Measurements from ENCODE around the gene SC5D. TPM values are rescaled to one million over a fixed set of nuclear protein-coding genes. Genes with fewer than 3 reads are reported as not detected.
A peak's percentile ranks its signal among the peaks of the same experiment; 100 is the strongest.

SC5D gene, protein sequence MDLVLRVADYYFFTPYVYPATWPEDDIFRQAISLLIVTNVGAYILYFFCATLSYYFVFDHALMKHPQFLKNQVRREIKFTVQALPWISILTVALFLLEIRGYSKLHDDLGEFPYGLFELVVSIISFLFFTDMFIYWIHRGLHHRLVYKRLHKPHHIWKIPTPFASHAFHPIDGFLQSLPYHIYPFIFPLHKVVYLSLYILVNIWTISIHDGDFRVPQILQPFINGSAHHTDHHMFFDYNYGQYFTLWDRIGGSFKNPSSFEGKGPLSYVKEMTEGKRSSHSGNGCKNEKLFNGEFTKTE
- total RNA-seq, result 18.0 TPM
- long read RNA-seq, transcript SC5D-201 (5 exons, 2,456 nt), result major isoform, 28 of 31 reads
- long read RNA-seq, partial matches to known transcripts, result 3 of 31 reads
- long read RNA-seq, other reads (novel, unspliced or antisense), result 0 of 31 reads

DNA sequence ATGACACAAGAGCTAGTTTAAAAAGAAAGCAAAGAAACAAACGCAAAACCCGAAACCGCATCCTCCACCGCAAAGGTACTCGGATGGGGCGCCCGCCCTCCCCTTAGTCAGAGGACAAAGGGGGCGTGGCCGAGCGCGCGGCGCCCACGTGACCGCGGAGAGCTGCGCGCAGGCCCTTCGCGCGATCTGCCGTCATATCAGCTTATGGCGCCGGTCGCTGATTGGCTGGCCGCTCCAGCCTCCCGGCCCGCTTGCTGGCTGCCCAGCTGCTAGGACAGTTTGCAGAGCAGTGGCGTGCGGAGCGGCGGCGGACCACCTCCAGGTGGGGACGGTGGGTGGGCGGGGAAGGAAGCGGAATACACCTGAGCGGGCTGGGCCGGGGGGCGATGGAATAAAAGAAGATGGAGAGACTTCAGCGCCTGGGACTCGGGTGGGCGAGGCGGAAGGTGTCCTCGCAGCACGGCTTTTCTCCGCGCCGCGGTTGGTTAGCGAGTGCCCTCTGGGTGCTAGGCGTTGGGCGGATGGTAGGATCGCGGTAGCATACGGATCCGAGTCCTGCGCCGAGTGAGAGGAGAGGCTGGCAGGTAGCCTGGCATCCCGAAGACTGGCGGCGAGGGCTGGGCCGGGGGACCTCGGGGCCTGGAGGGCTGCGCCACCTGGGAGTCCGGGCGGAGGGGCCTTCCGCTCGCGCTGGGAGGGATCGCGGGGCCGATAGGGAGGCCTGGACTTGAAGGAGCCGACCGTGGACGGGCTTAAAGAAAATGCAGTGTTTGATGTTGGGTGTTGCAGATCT lies at the start of gene SC5D:
SC5D (plus strand) TSS at position 277 of the 793 bp plus-strand sequence. CDS start 10,605 bp downstream, outside the sequence.
- peak; percentile 98 for DNase-seq
- ATAC-seq (ENCODE audit: poor library complexity), result peak; percentile 99
- intact Hi-C loops (cut with DNase I), result no loop called here

DNA sequence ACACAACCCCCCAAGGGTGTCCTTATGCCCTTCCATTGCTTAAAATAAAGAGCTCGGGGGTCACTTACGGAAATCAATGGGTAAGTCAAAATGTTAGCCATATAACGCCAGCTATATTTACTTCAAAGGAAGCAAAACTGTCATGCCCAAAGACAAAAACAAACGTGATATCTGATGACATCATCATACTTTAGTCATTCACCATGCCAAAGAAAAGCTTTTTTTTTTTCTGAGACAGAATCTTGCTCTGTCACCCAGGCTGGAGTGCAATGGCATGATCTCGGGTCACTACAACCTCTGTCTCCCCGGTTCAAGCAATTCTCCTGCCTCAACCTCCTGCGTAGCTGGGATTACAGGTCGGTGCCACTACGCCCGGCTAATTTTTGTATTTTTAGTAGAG lies 47.7 kb upstream of the SC5D start:
- ATAC-seq (ENCODE audit: poor library complexity) (no peak), DNase-seq (no peak)

DNA sequence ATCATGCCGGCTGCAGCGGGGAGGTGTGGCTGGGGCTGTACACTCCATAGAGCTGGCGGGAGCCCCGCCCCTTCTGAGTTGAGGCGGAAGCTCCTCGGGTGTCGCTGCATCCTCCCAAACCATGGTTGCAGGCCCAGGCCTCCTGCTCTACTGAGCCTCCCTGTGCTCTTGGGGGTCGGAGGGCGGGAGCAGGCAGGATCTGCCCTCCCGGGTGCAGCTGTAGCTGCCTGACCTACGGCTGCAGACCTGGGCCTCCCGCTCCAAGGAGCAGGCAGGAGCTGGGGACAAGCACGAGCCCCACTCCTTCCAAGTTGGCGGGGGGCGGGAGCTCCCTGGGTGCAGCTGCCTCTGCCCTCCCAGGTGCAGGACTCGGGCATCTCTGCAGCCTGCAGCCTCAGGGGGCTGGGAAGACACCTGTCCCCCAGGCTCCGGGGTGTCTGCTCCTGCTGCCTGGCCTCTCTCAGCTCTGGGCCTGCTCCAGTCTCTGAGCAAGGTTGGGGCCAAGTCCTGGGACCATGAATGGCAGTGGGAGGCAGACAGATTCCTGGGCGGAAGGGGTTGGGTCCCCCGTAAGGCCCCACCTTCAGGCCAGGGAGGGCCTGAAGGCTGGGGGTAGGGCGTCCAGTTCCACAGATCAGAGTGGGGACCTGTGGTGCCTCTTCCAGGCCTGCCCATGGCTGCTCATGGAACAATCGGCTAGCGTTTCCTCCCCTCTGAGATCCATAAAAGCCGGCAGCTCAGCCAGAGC lies 46.4 kb upstream of the SC5D start:
- DNase-seq (no peak), ATAC-seq (ENCODE audit: poor library complexity) (no peak)
- intact Hi-C loops (cut with DNase I), result loop anchor here (5.0 kb wide), 1 partner anchor 346 kb away; no protein-coding TSS in a partner anchor

More for the DNA sequence above, 47.7 kb upstream of the SC5D start:
- intact Hi-C loops (cut with DNase I), result loop anchor here (5.0 kb wide), 1 partner anchor 347 kb away; no protein-coding TSS in a partner anchor

DNA sequence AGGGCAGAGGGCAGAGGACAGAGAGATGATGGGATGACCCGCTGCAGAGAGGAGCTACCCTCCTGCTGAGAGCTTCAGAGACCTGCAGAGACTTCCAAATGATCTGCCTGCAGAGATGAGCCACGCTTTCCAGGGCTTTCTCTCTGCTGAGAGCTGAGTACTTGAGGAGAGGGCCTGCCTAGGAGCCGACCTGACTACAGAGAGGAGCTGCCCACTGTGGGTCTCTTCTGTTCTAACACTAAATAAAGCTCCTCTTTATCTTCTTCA lies 45.9 kb upstream of the SC5D start:
- no peak for ATAC-seq (ENCODE audit: poor library complexity)
- intact Hi-C loops (cut with DNase I), result loop anchor here (5.0 kb wide), 1 partner anchor 346 kb away; no protein-coding TSS in a partner anchor
- no peak for DNase-seq

DNA sequence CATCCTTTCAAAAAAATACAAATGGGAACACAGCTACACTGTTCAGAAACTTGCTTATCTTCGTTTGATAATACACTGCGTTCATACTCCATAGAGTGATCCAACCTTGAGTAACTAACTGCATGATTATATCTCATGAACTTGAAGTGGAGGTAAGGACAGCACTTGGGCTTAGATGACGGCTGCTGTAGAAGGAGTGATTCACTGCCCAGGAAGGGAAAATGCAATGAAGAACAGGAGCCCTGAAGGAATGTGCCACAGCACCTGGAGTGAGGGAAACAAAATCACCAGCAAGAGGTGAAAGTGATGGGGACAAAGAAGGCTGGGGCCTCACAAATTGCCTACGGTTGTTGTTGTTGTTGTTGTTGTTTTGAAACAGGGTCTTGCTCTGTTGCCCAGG lies 44.1 kb upstream of the SC5D start:
- no peak for ATAC-seq (ENCODE audit: poor library complexity)
- intact Hi-C loops (cut with DNase I), result loop anchor here (5.0 kb wide), 1 partner anchor 344 kb away; no protein-coding TSS in a partner anchor
- DNase-seq, result no peak

DNA sequence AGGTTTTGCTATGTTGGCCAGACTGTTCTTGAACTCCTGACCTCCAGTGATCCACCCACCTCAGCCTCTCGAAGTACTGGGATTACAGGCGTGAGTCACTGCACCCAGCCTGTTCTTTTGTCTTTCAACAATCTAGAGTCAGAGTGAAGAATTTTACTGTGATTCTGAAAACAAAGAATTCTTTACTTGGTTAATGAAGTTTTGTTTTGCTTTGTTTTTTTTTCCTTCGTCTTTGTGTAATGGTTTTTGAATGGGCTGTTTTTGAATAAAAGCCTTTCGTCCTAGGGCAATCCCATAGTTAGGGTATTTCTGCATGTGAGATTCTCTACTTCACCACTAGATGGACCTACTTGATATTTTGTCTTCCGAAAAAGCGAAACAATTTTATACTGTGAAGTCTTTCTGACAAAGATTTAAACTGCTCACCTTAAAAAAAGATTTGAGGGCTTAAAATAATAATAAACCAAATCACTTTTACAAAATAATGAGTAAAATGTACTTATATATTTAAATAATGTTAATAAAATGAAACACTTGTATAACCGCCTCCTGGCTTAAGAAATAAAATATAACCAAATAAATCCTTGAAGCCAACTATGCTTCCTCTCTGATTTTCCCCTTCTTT lies 43.4 kb upstream of the SC5D start:
- DNase-seq, result no peak
- ATAC-seq (ENCODE audit: poor library complexity), result peak; percentile 70
- intact Hi-C loops (cut with DNase I), result loop anchor here (5.0 kb wide), 1 partner anchor 343 kb away; no protein-coding TSS in a partner anchor

DNA sequence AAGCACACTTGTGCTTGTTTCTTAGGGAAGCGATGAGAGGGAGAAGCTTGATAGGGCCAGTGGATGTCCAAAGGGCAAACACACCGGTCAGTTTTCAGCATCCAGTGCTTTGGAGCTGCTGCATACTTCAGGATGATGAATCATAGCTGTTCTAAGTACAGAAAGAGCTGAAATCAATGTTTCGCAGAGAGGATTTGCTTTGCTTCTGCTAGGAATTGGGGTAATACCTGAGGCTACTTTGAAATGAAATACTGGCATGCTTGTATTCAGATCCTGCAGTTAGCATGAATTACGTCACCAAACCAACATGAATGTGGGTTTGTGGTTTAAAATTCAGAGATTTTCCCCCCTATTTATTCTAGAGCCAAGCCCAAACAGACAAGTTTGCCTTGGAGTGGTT lies 41.7 kb upstream of the SC5D start:
- no peak for ATAC-seq (ENCODE audit: poor library complexity)
- intact Hi-C loops (cut with DNase I), result no loop called here
- DNase-seq, result no peak

DNA sequence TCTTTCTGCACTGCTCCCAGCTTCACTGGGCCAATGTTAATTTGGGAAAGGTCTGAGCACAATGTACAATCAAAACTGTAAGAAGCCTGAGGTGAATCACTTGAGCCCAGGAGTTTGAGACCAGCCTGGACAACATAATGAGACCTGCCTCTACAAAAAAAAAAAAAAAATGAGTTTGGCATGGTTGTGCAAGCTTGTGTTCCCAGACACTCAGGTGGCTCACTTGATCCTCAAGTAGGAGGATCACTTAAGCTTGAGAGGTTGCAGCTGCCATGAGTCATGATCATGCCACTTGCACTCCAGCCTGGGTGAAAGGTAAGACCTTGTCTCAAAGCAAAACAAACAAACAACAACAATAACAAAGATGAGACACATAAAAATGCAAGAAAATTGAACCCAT lies 38.6 kb upstream of the SC5D start:
- intact Hi-C loops (cut with DNase I), result no loop called here
- DNase-seq (no peak), ATAC-seq (ENCODE audit: poor library complexity) (no peak)

DNA sequence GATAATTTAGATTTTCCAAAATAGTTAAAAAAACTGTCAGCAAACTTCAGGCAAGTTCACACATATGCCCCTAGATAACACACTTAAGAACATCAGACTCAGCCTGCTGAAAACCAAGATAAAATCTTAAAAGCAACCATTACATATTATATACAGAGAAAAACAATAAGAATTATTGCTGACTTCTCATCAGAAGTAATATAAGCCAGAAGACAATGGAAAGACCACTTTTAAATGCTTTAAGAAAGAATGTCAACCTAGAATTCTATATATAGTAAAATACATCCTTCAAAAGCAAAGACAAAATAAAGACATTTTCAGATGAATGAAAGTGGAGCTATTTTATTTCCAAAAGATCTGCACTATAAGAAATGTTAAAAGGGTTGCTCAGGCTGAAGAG lies 37.8 kb upstream of the SC5D start:
- ATAC-seq (ENCODE audit: poor library complexity) (no peak), DNase-seq (no peak)

DNA sequence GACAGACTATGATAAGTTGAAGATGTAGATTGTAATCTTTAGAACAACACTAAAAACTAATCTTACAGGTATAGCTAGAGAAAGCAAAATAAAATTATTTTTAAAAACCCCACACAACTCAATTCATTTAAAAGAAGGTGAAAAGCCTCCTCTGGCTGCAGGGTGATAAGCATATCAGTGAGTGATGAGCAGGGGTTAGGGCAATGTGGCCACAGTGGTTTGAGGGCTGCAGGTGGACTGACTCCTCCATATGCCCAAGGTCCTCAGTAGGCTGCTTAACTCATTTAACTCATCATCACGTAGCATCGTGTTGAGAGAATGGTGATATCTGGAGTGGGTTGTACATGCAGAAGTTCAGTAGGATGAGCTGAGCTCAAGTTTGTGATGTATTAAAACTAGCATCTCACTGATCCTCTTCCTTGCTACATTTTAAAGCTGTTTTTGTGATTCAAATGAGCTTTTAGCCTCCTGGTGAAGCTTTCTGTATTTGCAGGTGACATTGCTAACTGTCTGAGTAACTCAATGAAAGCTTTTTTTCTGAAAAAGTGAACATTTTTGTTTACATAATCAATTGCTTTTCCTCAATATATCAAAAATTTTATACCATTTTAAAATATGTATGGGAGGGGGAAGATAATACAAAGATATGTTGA lies 37.0 kb upstream of the SC5D start:
- DNase-seq (no peak), ATAC-seq (ENCODE audit: poor library complexity) (no peak)
- intact Hi-C loops (cut with DNase I), result no loop called here

More for the DNA sequence above, 37.8 kb upstream of the SC5D start:
- intact Hi-C loops (cut with DNase I), result no loop called here

DNA sequence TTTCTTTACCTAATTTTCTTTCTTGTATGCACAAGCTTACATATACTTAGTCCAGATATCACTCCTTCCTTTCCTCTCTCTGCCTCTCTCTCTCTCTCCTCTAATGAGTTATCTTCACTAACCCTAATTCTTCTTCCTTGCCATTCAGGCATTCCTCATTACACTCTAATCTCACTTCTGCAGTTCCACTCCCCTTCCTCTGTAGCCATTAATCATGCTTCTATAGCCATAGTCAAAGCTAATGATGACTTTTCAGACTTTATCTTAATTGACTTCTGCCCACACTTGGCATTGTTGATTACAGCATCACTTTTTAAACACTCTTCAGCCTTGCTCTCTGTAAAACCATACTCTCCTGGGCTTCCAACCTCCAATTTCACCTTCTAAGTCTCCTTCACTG lies 35.3 kb upstream of the SC5D start:
- no peak for ATAC-seq (ENCODE audit: poor library complexity)
- intact Hi-C loops (cut with DNase I), result no loop called here
- no peak for DNase-seq

DNA sequence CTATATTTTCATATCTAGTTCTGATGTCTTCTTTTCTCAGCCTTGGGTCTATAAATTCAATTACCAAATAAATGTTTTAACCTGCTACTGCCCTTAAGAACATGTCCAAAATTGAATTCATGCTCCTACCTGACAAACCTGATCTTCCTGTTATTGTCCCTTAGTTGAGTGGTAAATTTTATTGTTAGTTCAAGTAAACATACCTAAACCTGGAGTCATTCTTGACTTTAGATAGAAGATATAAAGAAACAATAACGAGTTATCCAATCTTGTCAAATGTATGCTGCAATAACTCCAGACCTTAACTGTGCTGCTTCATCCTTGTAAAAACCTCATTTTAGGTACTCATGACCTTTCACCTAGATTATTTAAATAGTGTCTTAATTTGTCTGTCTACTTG lies 34.6 kb upstream of the SC5D start:
- DNase-seq (no peak), ATAC-seq (ENCODE audit: poor library complexity) (no peak)
- intact Hi-C loops (cut with DNase I), result no loop called here

DNA sequence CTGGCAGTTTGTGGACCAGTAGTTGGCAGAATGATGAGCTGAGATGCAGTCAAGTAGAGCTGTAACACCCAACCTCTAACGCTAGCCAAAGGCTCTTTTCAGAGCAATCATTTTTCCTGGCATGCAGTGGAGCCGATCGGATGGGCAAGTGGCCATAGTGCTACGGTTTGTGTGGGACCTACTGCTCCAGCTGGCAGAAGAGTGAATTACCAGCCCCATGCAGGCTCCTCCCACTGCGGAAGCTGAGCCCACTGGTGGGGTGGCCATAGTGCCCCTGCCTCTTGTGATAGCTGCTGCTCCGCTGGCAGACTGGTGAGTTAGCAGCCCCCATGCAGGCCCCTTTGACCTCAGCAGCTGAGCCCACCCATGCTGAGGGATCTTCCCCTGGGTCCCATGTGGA lies 27.0 kb upstream of the SC5D start:
- DNase-seq (no peak), ATAC-seq (ENCODE audit: poor library complexity) (no peak)
- intact Hi-C loops (cut with DNase I), result no loop called here

DNA sequence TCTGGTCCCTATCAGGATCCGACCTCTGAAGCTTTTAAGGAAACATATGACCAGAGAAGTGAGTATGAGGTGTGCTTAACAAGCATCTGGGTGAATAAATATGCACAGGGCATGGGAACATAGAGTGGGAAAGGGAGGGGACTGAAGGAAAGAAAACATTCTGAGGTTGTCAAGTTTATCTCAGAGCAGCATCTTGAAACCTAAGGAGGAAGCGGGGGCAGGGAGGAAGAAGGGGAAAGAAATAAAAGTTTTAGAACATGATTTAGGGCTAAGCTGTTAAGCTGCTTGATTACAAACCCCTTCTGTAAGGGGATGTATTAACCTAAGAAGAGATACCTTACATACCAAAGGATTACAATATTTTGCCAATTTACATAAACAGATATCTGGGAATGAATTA lies 24.0 kb upstream of the SC5D start:
- ATAC-seq (ENCODE audit: poor library complexity) (no peak), DNase-seq (no peak)
- intact Hi-C loops (cut with DNase I), result no loop called here

DNA sequence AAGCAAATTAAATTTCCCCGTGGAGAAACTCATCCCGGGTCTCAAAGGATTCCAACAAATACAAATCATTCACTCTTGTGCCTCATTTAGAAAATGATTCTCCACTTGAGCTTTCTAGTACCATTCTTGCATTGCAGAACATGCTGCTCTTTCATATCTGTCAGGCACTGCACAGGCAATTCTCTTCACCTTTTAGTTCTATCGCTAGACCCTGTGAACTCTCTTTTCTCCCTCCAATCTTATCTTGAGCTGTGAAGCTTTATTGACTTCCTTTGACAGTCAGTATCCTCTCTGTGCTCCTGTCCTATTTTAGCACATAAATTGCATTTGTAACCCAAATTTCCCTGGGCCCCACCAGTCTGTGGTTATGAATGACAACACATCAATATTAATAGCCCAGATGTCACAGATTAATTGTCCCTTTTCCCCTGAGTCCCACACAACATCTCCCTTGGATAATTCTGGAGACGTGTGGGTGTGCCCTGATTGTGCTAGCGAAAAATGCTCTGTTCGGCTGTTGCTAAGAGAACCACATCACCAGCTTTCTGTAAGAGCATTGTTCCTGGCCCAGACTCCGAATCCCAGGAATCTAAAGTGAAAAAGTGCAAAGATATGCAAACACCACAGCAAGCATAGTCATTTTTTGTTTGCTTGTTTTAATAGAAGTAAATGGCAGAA lies 22.4 kb upstream of the SC5D start:
- no peak for DNase-seq
- no peak for ATAC-seq (ENCODE audit: poor library complexity)
- intact Hi-C loops (cut with DNase I), result no loop called here

DNA sequence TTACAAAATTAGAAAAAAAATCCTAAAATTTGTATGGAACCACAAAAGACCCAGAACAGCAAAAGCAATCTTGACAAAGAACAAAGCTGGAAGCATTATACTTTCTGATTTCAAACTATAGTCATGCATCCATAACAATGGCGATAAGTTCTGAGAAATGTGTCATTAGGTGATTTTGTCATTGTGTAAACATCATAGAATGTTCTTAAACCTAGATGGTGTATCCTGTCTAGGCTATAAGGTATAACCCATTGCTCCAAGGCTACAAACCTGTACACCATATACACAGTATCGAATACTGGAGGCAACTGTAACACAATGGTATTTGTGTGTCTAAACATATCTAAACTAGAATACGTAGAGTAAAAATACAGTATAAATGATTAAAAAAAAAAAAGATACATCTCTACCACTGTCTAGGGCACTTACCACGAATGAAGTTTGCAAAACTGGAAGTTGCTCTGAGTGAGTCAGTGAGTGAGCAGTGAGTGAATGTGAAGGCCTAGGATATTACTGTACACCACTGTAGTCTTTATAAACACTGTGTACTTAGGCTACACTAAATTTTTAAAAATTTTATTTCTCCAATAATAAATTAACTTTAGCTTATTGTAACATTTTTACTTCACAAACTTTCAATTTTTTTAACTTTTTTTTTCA lies 18.1 kb upstream of the SC5D start:
- DNase-seq, result no peak
- intact Hi-C loops (cut with DNase I), result no loop called here
- ATAC-seq (ENCODE audit: poor library complexity), result no peak

DNA sequence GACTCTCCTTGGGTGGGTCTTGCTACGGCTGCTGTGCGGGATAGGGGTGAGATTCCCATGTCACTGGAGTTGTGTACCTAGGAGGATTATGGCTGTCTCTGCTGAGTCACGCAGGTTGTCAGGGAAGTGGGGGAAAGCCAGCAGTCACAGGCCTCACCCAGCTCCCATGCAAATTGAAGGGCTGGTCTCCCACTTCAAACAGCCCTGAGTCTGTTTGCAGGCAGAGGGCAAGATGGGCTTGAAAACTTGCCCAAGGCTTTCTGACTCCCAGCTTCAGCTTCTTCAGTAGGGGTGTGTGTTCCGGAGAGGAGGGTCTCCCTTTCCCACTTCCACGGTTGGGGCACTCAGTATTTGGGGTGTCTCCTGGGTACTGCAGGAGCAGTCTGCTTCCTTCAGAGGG lies 10.9 kb upstream of the SC5D start:
- DNase-seq (no peak), ATAC-seq (ENCODE audit: poor library complexity) (no peak)
- intact Hi-C loops (cut with DNase I), result no loop called here
